HUES6 (cell line): ENCODE measurements around the gene ADM.

Source experiments
- H3K27ac ChIP-seq: 2 replicates; pipeline ENCODE4 v1.7.0; 2013; ENCODE audit warnings: low read depth, mild to moderate bottlenecking, low read length, inconsistent platforms
- H3K27me3 ChIP-seq: 2 replicates; pipeline ENCODE4 v1.6.1; 2013; ENCODE audit warnings: low read length; ENCODE audit not compliant: control insufficient read depth, insufficient read depth
- H3K36me3 ChIP-seq: 2 replicates; pipeline ENCODE4 v1.6.1; 2013; ENCODE audit warnings: low read length; ENCODE audit not compliant: control insufficient read depth, insufficient read depth
- H3K4me1 ChIP-seq: 2 replicates; pipeline ENCODE4 v1.6.1; 2013; ENCODE audit warnings: low read length; ENCODE audit not compliant: control insufficient read depth, insufficient read depth
- H3K4me3 ChIP-seq: 2 replicates; pipeline ENCODE4 v1.5.1; 2013; ENCODE audit warnings: low read depth, low read length
- H3K9ac ChIP-seq: one replicate; pipeline ENCODE4 v1.6.1; 2013; ENCODE audit warnings: mild to moderate bottlenecking, low read length
- H3K9me3 ChIP-seq: 2 replicates; pipeline ENCODE4 v1.6.1; 2013; ENCODE audit warnings: low read depth, low read length; ENCODE audit not compliant: control insufficient read depth, insufficient read depth

Gene ADM

DNA sequence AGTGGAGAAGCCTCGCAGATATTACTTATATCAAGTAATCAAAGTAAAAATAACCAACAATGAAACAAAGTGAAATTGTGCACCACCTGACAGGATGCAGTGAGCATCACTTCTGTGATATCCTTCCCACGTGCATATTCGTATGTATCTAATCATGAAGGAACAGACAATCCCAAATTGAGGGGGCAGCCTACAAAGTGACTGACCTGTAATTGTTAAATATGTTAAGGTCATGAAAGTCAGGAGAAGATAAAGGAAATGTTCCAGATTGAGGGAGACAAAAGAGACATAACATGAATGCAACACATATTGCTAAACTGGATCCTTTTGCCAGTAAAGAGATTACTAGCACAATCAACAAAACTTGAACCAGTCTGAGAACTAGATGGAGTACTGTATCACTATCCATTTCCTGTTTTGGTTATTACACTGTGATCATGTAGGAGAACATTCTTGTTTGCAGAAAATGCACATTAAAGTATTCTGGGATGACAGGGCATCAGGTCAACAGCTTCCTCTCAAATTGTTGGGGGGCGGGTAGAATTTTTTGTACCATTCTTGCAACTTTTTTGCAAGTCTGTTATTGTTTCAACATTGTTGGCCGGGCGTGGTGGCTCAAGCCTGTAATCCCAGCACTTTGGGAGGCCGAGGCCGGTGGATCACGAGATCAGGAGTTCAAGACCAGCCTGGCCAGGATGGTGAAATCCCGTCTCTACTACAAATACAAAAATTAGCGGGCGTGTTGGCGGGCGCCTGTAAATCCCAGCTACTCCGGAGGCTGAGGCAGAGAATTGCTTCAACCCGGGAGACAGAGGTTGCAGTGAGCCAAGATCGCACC, 12.9 kb upstream of the ADM start:
- H3K27me3 ChIP-seq, result peaks cover 9% of the 10 kb centered on the region; the same call in 1 of the 2 replicates
- no peak overlapping the region for H3K9ac ChIP-seq

DNA sequence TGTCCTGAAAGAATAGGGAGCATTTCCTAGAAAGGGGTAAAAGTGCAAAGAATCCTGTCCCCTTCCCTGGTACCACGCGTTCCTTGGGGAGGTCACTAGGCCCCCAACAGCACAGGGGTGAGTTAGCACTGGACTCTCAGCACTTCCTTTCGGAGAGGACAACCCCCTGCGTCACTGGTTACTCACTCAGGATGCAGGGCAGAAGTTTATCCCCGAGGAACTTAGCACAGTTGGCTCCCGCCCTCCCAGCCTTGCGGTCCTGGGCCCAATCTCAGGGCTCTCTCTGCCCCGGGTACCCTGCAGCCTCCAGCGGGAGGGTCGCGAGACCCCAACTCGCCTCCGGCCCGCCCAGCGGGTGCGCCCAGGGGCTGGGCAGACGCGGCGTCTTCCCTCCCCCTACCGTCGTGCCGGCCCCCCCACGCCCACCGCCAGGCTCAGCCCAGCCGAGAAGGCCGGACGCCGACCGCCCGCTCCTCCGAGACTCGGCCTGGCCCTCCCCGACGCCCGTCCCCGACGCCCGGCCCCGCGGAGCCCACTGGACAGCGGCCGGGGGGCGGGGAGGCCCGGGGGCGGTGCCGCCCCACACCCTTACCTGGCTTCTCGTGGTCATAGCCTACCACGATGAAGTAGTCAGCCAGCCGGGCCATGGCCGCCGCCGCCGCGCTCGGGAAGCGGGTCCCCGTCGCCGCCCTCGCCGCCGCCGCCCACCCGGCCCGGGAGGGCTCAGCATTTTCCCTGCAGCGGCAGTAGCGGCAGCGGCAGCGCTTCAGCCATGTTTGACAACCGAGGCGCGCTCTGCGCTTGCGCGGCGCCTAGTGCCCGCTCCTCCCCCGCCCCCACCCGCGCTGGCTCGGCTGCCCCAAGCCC, 11.2 kb upstream of the ADM start, which contains the start of gene SBF2:
Gene SBF2, minus strand, starts transcription at position 797 of the 867 bp plus-strand sequence. Its CDS starts 150 bp downstream, at position 647.
- peaks cover 41% of the 10 kb centered on the region for H3K4me1 ChIP-seq
- H3K4me3 ChIP-seq, result peak within 1 kb of the TSS; percentile 96
- peak within 1 kb of the TSS; percentile 92 for H3K27ac ChIP-seq
- no peaks in the 10 kb centered on the region for H3K36me3 ChIP-seq
- no peaks in the 10 kb centered on the region for H3K9me3 ChIP-seq
- H3K27me3 ChIP-seq, result peaks cover 9% of the 10 kb centered on the region; the same call in 1 of the 2 replicates
- peak within 1 kb of the TSS; percentile 83 for H3K9ac ChIP-seq

More for the DNA sequence above, 12.9 kb upstream of the ADM start:
- Histone ChIP-seq H3K4me1 (peaks cover 41% of the 10 kb centered on the region), H3K9me3 (no peaks in the 10 kb centered on the region), H3K36me3 (peaks cover 5% of the 10 kb centered on the region; the same call in 1 of the 2 replicates), H3K27ac (no peak overlapping the region), H3K4me3 (no peak overlapping the region)

DNA sequence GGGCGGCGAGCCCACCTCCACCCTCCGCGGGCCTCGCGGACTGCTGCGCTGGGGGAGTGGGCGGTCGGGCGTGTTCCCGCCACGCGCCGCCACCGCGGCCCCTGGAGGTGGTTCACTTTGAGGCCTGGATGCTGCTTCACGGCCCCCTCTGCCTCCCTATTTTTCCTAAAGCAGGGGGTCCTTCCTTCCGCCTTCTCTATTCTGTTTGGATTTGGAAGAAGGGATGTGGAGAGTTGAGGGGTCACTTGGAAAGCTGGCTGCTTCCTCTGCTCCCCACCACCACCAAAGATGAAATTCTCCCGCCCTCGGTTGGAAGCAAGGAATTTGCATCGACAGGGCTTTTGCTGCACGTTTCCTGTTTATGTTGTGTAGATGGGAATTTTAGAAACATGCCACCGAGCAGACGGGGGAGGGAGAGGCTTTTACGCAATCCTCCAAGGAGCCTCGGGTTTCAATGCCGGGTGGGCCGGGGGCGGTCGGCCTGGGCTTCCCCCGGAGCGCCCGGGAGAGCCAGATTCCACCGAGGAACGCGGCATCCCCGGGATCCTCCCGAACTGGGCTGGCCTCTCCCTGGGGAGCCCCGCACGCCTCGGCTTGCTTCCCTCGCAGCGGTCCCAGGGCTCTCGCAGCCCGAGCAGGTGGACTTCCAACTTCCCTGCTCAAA, 10.5 kb upstream of the ADM start:
- Histone ChIP-seq H3K4me1 (peaks cover 35% of the 10 kb centered on the region), H3K9me3 (no peaks in the 10 kb centered on the region), H3K36me3 (no peaks in the 10 kb centered on the region), H3K27ac (peak overlapping the region; percentile 92), H3K9ac (peak overlapping the region; percentile 83), H3K4me3 (peak overlapping the region; percentile 96), H3K27me3 (peaks cover 9% of the 10 kb centered on the region; the same call in 1 of the 2 replicates)

DNA sequence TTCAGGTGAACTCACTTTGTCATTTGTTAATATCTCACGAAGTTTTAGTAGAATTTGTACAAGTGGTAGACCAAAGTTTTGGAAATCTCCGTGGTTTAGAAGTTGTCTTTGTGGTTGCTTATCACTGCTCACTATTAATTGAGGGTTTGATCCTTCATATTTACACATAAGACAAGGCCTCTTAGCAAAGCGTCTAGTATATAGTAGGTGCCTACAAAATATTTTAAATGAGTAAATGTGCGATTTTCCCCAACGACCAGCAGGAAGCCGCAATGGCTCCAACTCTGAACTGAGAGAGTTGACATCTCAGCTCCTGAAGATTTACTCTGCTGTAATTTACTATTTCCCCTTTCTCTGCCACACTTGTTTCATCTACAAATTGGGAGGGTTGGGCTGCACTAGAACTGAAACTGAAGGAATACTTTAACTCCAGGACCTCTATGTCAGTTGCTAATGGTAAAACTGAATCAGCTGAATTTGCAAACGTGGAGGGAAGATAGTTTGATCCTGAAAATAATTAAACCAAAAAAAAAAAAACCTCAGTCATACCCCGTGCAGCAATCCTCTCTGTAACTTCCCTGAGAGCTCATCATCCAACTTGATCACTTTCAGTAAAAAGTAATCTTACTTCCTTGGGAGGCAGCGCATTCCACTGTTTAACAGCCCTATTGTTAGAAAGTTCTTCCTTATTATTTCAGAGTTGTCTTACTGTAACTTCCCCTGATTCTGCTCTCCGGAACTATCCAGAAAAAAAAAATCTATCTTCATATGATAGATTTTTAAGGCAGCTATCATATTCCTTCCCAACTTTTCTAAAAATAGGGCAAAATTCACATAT, 9.6 kb upstream of the ADM start:
- Histone ChIP-seq H3K9me3 (no peaks in the 10 kb centered on the region), H3K36me3 (no peaks in the 10 kb centered on the region), H3K4me3 (peak overlapping the region; percentile 96), H3K4me1 (peaks cover 26% of the 10 kb centered on the region), H3K27ac (no peak overlapping the region), H3K9ac (peak overlapping the region; percentile 83), H3K27me3 (peaks cover 9% of the 10 kb centered on the region; the same call in 1 of the 2 replicates)

DNA sequence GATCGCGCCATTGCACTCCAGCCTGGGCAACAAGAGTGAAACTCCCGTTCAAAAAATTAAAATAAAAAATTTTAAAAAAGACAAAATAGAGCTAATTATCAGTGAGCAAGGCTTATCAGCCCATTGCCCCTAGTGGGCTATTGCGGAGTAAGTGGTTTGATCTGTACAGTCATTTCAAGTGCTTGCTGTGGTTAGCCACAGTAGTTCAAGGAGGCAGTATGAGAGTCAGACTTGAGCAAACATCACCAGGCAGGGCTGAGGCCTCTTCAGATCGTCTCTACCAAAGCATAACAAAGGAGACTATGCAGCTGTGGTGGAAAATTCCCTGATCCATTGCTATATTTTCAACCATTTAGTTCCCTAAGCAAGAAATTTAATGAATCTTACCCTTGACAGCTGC, 6.5 kb upstream of the ADM start:
- no peak overlapping the region for H3K9ac ChIP-seq
- H3K9me3 ChIP-seq, result no peaks in the 10 kb centered on the region
- H3K4me1 ChIP-seq, result peaks cover 19% of the 10 kb centered on the region
- no peak overlapping the region for H3K4me3 ChIP-seq
- H3K27me3 ChIP-seq, result peaks cover 36% of the 10 kb centered on the region
- no peak overlapping the region for H3K27ac ChIP-seq
- H3K36me3 ChIP-seq, result no peaks in the 10 kb centered on the region

DNA sequence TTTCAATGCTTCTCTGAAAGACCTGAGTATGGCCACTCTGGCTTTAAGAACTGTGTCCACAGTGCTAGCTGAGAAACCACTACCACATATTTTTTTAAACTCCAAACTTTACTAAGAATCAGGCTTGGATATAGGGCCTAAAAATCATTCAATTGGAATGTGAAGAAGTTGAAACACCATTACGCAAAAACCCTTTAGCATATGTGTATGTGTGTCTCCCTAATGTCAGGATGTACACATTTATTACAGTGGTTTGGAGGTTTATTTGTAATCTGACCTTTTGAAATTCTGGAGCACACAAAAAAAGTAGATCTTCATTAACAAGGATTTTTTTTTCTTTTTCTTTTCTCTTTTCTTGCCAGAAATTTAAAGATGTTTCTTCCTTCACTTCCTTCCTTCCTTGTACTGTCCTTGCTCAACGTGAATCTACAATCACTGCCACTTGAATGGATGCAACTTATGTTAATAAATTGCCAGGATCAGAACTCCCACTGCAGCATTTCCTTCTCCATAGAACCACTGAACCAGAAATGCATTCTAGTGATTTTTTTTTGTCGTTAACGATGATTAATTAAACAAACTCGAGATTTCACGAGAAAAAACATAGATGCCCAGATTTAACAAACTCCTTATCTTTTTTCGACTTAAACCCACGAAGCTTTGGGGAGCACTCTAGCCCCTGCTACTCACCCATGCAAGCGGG, 3.1 kb upstream of the ADM start:
- H3K4me1 ChIP-seq, result 0 out of 2 replicates have a peak, but pooled peaks cover 9% of the 10 kb centered on the region
- no peak overlapping the region for H3K27ac ChIP-seq
- no peaks in the 10 kb centered on the region for H3K9me3 ChIP-seq
- peak overlapping the region; percentile 68 for H3K4me3 ChIP-seq
- peaks cover 54% of the 10 kb centered on the region for H3K27me3 ChIP-seq
- peaks cover 12% of the 10 kb centered on the region for H3K36me3 ChIP-seq
- H3K9ac ChIP-seq, result peak overlapping the region; percentile 89

DNA sequence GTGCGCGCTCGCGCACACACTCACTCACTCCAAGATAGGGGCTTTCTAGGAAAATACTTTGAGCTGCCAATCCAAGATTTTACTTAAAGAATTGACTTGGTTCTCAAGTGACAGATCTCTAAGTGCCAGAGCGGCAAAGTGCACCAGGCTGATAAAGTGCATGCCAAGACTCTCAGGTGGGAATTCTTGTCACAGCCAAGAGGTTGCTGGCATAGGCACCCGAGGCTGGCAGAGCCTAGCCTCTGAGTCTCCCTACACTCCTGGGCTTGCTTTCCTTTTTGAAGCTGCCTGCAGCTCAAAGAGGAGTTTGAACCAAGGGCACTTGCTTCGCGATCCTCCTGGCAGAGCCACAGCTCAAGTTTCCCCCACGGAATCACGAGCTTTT, 2.5 kb upstream of the ADM start:
- Histone ChIP-seq H3K4me3 (peak overlapping the region; percentile 68), H3K36me3 (peaks cover 18% of the 10 kb centered on the region), H3K4me1 (0 out of 2 replicates have a peak, but pooled peaks cover 9% of the 10 kb centered on the region), H3K27ac (no peak overlapping the region; the same call in 1 of the 2 replicates), H3K27me3 (peaks cover 59% of the 10 kb centered on the region), H3K9me3 (no peaks in the 10 kb centered on the region), H3K9ac (peak overlapping the region; percentile 89)

DNA sequence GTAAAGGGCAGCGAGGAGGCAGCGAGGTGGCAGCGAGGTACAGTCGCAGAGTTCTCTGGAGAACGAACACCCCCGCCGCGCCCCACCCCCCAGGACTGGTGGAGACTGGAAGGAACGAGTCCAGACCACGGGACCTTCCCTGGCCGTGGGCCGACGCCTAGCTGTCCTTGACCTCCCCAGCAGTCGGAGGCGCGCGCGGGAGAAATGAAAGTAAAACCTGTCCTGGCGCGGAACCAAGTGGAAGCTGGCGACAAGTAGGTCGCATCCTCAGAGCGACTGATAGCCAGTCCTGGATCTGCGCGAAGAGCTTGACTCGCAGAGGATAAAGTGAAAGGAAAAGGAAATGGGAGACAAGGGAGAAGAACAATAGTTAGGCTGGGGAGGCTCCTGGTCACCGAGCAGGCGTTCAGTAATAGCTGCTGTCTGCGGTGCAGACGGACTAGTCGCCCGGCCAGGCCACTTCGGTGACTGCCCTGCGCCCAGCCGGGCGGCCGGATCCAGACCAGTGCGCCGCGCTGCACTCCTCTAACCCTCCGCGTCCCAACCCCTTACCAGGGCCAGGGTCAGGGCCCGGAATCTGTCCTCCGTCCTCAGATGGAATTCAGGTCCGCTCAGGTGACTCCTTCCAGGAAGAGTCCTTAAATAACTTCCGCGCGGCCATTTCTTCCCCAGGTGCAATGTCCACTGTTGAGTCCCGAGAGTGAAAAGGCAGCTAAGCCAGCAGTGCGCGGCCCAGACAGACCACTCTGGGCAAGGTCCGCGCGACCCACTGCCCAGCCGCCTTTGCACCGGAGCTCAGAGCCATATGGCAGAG, 1.9 kb upstream of the ADM start:
- H3K4me3 ChIP-seq, result peak overlapping the region; percentile 68
- H3K9me3 ChIP-seq, result no peaks in the 10 kb centered on the region
- H3K27me3 ChIP-seq, result peaks cover 61% of the 10 kb centered on the region
- 0 out of 2 replicates have a peak, but pooled peaks cover 9% of the 10 kb centered on the region for H3K4me1 ChIP-seq
- peak overlapping the region; percentile 83; the same call in 1 of the 2 replicates for H3K27ac ChIP-seq
- H3K9ac ChIP-seq, result peak overlapping the region; percentile 89
- H3K36me3 ChIP-seq, result peaks cover 18% of the 10 kb centered on the region
